GM13976 (cell line): Measurements from ENCODE around the gene GTF2H1.
"Not testable (repeated sequence)": the region's sequence is repeated elsewhere in the genome, so short reads cannot be mapped to it uniquely, and the experiment has no call there.

Experiments
- DNase-seq: peaks from one replicate; pipeline ENCODE4 v3.0.0; 2012; ENCODE audit warnings: low spot score
- in situ Hi-C: fragments of 300-500 bp; cut with MboI; formaldehyde crosslinking; loops from one replicate; pipeline ENCODE4 v1.12.0; 2022; ENCODE audit warnings: low sequenced_read_pairs, mixed read lengths, inconsistent platforms; ENCODE audit not compliant: unreplicated experiment
- TF ChIP-seq, protein P1 (sequence below): IDR thresholded peaks from 2 replicates; pipeline ENCODE4 v1.5.1; 2012; ENCODE audit warnings: borderline replicate concordance, mild to moderate bottlenecking; ENCODE audit not compliant: insufficient read depth; ENCODE audit errors: extremely low read depth, missing control alignments, control extremely low read depth

The GTF2H1 gene

DNA sequence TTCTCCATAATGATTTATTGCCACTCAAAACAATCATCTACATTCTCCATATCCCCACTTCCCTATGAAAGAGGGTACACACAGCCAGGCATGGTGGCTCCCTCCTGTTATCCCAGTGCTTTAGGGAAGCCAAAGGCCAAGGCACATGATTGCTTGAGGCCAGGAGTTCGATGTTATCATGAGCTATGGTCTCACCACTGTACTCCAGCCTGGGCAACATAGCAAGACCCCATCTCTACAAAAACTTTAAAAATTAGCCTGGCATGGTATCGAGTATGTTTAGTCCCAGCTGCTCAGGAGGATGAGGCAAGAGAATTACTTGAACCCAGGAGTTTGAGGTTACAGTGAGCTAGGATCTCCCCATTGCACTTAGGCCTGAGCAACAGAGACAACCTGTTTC is 6.5 kb upstream of the GTF2H1 start:
- no peak for DNase-seq
- in situ Hi-C loops, result no loop called here
- TF ChIP-seq, protein P1, sequence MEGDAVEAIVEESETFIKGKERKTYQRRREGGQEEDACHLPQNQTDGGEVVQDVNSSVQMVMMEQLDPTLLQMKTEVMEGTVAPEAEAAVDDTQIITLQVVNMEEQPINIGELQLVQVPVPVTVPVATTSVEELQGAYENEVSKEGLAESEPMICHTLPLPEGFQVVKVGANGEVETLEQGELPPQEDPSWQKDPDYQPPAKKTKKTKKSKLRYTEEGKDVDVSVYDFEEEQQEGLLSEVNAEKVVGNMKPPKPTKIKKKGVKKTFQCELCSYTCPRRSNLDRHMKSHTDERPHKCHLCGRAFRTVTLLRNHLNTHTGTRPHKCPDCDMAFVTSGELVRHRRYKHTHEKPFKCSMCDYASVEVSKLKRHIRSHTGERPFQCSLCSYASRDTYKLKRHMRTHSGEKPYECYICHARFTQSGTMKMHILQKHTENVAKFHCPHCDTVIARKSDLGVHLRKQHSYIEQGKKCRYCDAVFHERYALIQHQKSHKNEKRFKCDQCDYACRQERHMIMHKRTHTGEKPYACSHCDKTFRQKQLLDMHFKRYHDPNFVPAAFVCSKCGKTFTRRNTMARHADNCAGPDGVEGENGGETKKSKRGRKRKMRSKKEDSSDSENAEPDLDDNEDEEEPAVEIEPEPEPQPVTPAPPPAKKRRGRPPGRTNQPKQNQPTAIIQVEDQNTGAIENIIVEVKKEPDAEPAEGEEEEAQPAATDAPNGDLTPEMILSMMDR, result no peak

DNA sequence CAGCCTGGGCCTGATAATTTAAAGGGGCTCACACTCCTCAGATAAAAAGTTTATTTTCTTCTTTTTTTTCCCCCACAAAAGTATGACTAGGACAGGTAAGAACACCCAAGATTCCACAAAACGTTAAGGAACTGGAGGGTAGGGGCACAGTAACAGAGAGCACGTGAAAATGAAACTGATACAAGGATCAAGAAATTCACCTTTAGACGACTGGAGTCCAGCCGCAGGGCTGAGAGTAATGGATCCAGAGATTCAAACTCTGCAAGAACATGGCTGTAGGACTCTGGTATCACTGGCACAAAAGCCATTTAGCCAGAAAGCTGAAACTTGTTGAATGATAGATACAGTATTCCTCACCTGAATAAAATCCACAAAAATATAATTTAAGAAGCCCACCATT is 4.8 kb upstream of the GTF2H1 start:
- in situ Hi-C loops, result no loop called here
- TF ChIP-seq, protein P1, result no peak
- DNase-seq, result no peak

DNA sequence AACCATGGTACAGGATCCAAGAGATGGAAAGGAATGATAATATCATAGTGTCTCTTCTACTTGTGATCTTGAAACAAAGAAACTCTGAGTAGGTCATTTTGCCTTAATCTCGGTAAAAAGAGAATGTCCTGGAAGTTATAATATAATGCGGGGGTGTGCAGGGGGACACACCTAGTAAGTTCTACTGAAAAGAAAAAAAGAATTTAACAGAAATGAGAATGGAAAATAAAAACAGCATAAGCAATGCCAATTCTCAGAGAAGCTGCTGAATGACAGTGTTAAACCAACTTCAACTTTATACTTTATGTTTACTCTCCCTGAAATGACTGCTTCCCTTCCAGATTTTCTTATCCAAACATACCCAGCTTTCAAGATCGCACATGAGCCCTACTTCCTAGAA is 2.5 kb upstream of the GTF2H1 start:
- in situ Hi-C loops, result no loop called here
- TF ChIP-seq, protein P1, result no peak

DNA sequence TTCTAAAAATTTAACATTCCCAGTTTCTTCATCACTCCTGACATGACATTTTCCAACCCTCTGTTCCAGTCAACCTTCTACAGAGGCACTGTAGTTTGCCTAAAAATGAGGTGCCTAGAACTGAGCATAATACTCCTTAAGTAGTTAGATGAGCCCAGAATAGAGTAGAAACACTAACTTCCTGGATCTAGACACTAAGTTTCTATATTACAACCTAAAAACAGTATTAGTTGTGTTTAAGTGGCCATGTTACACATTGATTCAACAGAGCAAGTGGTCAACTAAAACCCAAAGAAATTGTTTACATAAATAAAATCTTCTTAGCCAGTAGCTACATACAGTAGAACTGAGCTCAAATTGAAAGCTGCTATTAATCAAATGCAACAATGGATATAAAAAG is 1.8 kb upstream of the GTF2H1 start:
- no peak for DNase-seq
- TF ChIP-seq, protein P1, result no peak
- in situ Hi-C loops, result no loop called here

More for the DNA sequence above, 2.5 kb upstream of the GTF2H1 start:
- DNase-seq, result no peak

DNA sequence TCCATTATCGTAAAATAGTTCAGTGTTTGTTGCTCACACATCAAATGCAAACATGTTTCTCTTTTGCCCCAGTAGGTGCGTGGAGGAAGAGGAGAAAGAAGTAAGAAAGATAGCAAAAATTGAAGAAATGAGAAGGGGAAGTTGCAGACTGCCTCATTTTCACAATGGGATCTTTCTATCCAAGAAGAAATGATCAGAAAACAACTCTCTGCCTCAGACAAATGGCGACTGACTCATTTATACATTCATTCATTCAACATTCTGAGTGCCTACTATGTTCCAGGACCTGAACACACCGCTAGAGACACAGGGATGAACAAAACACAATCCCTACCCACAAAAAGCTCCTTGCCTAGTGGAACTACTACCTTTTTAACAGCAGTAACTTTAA is 794 bp upstream of the GTF2H1 start:
- in situ Hi-C loops, result no loop called here

DNA sequence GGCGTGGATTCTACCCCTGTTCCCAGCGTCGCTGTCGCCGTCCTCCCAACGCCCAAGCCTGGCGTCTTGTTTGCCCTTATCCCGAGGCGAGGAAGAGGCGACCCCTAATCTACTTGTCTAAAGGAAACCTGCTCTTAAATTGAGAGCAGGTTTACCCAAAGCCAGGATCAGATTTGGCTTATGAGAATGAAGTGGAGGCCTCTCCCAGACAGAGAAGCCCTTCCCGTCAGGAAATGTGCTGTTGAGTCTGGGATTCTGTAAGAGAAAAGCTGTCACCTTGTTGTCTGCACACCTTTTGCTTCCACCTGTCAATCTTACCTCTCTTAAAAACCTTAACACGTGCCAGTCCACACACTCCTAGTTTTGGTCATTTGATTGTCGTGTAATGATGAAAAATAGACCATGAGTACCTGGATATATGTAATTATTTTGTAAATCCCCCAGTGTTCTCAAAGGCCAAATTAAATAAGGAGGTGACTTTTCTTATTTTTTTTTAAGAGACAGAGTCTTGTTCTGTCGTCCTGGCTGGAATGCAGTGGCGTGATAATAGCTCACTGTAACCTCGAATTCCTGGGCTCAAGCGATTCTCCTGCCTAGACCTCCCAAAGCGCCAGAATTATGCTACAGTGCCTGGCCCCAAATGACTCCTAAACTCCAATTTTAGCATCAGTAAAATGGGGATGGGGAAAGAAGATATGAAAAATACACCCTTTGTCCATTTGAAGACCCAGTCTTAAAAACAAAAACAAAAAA is 627 bp downstream of the GTF2H1 start:
- DNase-seq, result no peak
- in situ Hi-C loops, result no loop called here
- TF ChIP-seq, protein P1, result no peak

More for the DNA sequence above, 794 bp upstream of the GTF2H1 start:
- TF ChIP-seq, protein P1, result no peak
- DNase-seq, result no peak

DNA sequence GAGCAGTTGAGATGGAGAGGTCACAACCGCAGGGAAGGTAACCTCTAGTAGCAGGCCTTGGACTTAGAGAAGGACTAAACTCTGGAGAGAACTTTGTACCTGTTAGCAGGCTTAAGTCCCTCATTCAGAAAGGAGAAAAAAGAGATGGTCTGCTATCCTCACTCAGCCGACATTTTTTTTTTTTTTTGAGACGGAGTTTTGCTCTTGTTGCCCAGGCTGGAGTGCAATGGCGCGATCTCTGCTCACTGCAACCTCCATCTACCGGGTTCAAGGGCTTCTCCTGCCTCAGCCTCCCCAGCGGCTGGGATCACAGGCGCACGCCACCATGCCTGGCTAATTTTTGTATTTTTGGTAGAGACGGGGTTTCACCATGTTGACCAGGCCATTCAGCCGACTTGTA is 1.5 kb downstream of the GTF2H1 start:
- DNase-seq, in situ Hi-C loops: not testable (repeated sequence)
